HG03196 (cell line): ENCODE results near the gene TOP1.

Experiments used
- ATAC-seq: cut with Tn5 transposase; IDR thresholded peaks from one replicate; pipeline ENCODE4 v1.9.1; 2021; ENCODE audit not compliant: unreplicated experiment

The TOP1 gene

GRCh38 chr20:41055679-41056078 is 27.1 kb downstream of the TOP1 start:
- ATAC-seq, result no peak

GRCh38 chr20:41057999-41058673 is 29.5 kb downstream of the TOP1 start:
- ATAC-seq, result no peak

- no peak for ATAC-seq
Measured at GRCh38 chr20:41058674-41059635, 30.3 kb downstream of the TOP1 start.

- no peak for ATAC-seq
Measured at GRCh38 chr20:41061155-41061554, 32.5 kb downstream of the TOP1 start.

- ATAC-seq, result no peak
Measured at GRCh38 chr20:41063442-41063841, 34.8 kb downstream of the TOP1 start.

- peak; percentile 68 for ATAC-seq
Measured at GRCh38 chr20:41064377-41064776, 35.8 kb downstream of the TOP1 start.

GRCh38 chr20:41065716-41066115 is 37.1 kb downstream of the TOP1 start:
- no peak for ATAC-seq

GRCh38 chr20:41068806-41069205 is 40.2 kb downstream of the TOP1 start:
- ATAC-seq, result no peak

- no peak for ATAC-seq
Measured at GRCh38 chr20:41072190-41072863, 43.7 kb downstream of the TOP1 start.

- ATAC-seq, result no peak
Measured at GRCh38 chr20:41072915-41073314, 44.3 kb downstream of the TOP1 start.

- ATAC-seq, result no peak
Measured at GRCh38 chr20:41074441-41074840, 45.8 kb downstream of the TOP1 start.

- ATAC-seq, result no peak
Measured at GRCh38 chr20:41076776-41077175, 48.2 kb downstream of the TOP1 start.

GRCh38 chr20:41078329-41078728 is 49.7 kb downstream of the TOP1 start:
- ATAC-seq, result no peak

GRCh38 chr20:41079066-41079465 is 50.4 kb downstream of the TOP1 start:
- ATAC-seq, result no peak

- no peak for ATAC-seq
Measured at GRCh38 chr20:41080866-41081265, 52.2 kb downstream of the TOP1 start.

- ATAC-seq, result no peak
Measured at GRCh38 chr20:41081276-41081814, 52.7 kb downstream of the TOP1 start.

GRCh38 chr20:41082306-41082705 is 53.7 kb downstream of the TOP1 start:
- ATAC-seq, result no peak

GRCh38 chr20:41085606-41086005 is 57.0 kb downstream of the TOP1 start:
- ATAC-seq, result no peak

GRCh38 chr20:41086402-41087324 is 58.0 kb downstream of the TOP1 start:
- ATAC-seq, result no peak

GRCh38 chr20:41087325-41087685 is 58.7 kb downstream of the TOP1 start:
- no peak for ATAC-seq
